Measurements from ENCODE around the gene PCDHGA1.
A peak's percentile ranks its signal among the peaks of the same experiment; 100 is the strongest.
"Not testable (repeated sequence)": the region's sequence is repeated elsewhere in the genome, so short reads cannot be mapped to it uniquely, and the experiment has no call there.

PCDHGA1 gene

GRCh38 chr5:141371572-141372475 is 41.5 kb downstream of the PCDHGA1 start:
- no peaks in the 10 kb centered on the region for H3K9me3 ChIP-seq (ENCODE audit: control insufficient read depth, insufficient read depth, low read length)

DNA sequence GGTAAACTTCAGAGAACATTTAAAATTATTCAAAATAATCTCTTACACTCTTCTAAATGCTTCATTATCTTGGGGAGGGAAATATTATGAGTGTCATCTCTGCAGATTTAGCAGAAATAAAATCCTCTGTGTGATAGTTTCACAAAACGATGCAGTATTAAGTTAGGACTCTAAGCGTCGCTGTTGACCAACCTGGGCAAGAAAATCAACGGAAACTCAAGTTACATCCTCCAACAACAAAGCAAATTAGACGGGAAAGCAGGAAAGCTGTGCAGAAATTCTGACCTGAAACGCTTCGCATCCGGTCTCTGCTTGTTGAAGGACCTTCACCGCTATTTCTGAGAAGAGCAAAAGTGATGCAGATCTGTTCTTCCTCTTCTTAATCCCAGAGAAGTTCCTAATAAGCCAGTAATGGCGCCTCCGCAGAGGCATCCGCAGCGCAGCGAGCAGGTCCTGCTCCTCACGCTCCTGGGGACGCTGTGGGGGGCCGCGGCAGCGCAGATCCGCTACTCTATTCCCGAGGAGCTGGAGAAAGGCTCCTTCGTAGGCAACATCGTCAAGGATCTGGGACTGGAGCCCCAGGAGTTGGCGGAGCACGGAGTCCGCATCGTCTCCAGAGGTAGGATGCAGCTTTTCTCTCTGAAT is 43.5 kb downstream of the PCDHGA1 start, which contains the start of gene PCDHGA6:
TSS of gene PCDHGA6 (plus strand) at position 219 of the 645 bp plus-strand sequence. CDS start at position 412, 193 bp downstream.
- Histone ChIP-seq H3K36me3 (ENCODE audit: control insufficient read depth, insufficient read depth, low read length) (peaks cover 3% of the 10 kb centered on the region), H3K27me3 (ENCODE audit: control insufficient read depth, insufficient read depth, low read length) (no peaks in the 10 kb centered on the region), H3K9ac (ENCODE audit: low read depth, low read length) (no peak within 1 kb of the TSS), H3K4me1 (ENCODE audit: control insufficient read depth, insufficient read depth, low read length) (no peaks in the 10 kb centered on the region), H3K4me3 (ENCODE audit: low read depth, low read length) (no peak within 1 kb of the TSS), H3K9me3 (ENCODE audit: control insufficient read depth, insufficient read depth, low read length) (no peaks in the 10 kb centered on the region)

More at GRCh38 chr5:141371572-141372475, 41.5 kb downstream of the PCDHGA1 start:
- Histone ChIP-seq H3K4me1 (ENCODE audit: control insufficient read depth, insufficient read depth, low read length) (no peaks in the 10 kb centered on the region), H3K27me3 (ENCODE audit: control insufficient read depth, insufficient read depth, low read length) (no peaks in the 10 kb centered on the region), H3K36me3 (ENCODE audit: control insufficient read depth, insufficient read depth, low read length) (peaks cover 3% of the 10 kb centered on the region), H3K4me3 (ENCODE audit: low read depth, low read length) (no peak overlapping the region), H3K9ac (ENCODE audit: low read depth, low read length) (no peak overlapping the region)

- no peak overlapping the region for H3K9ac ChIP-seq (ENCODE audit: low read depth, low read length)
- H3K36me3 ChIP-seq (ENCODE audit: control insufficient read depth, insufficient read depth, low read length), result peaks cover 3% of the 10 kb centered on the region
- no peaks in the 10 kb centered on the region for H3K27me3 ChIP-seq (ENCODE audit: control insufficient read depth, insufficient read depth, low read length)
- no peaks in the 10 kb centered on the region for H3K4me1 ChIP-seq (ENCODE audit: control insufficient read depth, insufficient read depth, low read length)
- H3K9me3 ChIP-seq (ENCODE audit: control insufficient read depth, insufficient read depth, low read length), result no peaks in the 10 kb centered on the region
- no peak overlapping the region for H3K4me3 ChIP-seq (ENCODE audit: low read depth, low read length)
These were observed 44.3 kb downstream of the PCDHGA1 start for GRCh38 chr5:141374627-141375026.

DNA sequence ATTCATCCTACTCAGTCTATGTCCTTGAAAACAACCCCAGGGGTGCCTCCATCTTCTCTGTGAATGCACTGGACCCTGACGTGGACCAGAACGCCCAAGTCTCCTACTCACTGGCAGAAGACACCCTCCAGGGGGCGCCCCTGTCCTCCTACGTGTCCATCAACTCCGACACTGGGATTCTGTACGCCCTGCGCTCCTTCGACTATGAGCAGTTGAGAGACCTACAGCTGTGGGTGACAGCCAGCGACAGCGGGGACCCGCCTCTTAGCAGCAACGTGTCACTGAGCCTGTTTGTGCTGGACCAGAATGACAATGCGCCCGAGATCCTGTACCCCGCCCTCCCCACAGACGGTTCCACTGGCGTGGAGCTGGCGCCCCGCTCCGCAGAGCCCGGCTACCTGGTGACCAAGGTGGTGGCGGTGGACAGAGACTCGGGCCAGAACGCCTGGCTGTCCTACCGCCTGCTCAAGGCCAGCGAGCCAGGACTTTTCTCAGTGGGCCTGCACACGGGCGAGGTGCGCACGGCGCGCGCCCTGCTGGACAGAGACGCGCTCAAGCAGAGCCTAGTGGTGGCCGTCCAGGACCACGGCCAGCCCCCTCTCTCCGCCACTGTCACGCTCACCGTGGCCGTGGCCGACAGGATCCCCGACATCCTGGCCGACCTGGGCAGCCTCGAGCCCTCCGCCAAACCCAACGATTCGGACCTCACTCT is 45.3 kb downstream of the PCDHGA1 start:
- H3K9ac ChIP-seq (ENCODE audit: low read depth, low read length); H3K9me3 ChIP-seq (ENCODE audit: control insufficient read depth, insufficient read depth, low read length); H3K4me1 ChIP-seq (ENCODE audit: control insufficient read depth, insufficient read depth, low read length); H3K36me3 ChIP-seq (ENCODE audit: control insufficient read depth, insufficient read depth, low read length); H3K4me3 ChIP-seq (ENCODE audit: low read depth, low read length); H3K27me3 ChIP-seq (ENCODE audit: control insufficient read depth, insufficient read depth, low read length): not testable (repeated sequence)

DNA sequence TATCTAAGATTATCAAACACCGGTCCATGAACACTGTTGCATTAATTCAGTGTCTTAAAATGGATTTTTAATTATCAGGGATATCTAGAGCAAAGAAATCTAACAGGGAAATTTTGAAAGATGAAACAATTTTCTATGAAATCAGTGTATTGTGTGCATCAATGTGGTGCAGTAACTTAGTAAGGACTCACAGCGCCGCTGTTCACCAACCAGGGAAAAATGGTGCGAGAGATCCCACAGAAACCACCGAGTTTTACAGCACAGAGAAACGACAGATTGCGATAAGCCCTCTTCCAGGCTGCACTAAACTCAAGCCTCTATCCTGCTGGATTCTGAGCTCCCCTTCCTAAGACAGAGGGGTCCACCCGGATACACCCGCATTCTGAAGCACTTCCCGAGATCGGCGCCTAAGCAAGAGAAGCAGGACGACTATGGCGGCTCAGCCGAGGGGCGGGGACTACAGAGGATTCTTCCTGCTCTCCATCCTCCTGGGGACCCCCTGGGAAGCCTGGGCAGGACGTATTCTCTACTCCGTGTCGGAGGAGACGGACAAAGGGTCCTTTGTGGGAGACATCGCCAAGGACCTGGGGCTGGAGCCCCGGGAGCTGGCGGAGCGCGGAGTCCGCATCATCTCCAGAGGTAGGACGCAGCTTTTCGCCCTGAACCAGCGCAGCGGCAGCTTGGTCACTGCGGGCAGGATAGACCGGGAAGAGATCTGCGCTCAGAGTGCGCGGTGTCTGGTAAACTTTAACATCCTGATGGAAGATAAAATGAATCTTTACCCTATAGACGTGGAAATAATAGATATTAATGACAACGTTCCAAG is 52.4 kb downstream of the PCDHGA1 start, which contains the start of gene PCDHGA7:
TSS of gene PCDHGA7 (plus strand) at position 274 of the 826 bp plus-strand sequence. CDS start at position 432, 158 bp downstream.
- Histone ChIP-seq H3K27me3 (ENCODE audit: control insufficient read depth, insufficient read depth, low read length) (peaks cover 7% of the 10 kb centered on the region), H3K4me3 (ENCODE audit: low read depth, low read length) (peak within 1 kb of the TSS; percentile 75), H3K9me3 (ENCODE audit: control insufficient read depth, insufficient read depth, low read length) (no peaks in the 10 kb centered on the region), H3K4me1 (ENCODE audit: control insufficient read depth, insufficient read depth, low read length) (no peaks in the 10 kb centered on the region), H3K36me3 (ENCODE audit: control insufficient read depth, insufficient read depth, low read length) (peaks cover 2% of the 10 kb centered on the region), H3K9ac (ENCODE audit: low read depth, low read length) (peak within 1 kb of the TSS; percentile 65)

DNA sequence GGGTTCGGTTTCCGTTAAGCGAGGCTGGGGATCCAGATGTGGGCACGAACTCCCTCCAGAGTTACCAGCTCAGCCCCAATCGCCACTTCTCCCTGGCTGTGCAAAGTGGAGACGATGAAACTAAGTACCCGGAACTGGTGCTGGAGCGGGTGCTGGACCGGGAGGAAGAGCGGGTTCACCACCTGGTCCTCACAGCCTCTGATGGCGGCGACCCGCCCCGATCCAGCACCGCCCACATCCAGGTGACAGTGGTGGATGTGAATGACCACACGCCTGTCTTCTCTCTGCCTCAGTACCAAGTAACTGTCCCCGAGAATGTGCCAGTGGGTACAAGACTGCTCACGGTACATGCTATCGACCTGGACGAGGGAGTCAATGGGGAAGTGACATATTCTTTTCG is 53.0 kb downstream of the PCDHGA1 start:
- Histone ChIP-seq H3K4me1 (ENCODE audit: control insufficient read depth, insufficient read depth, low read length) (no peaks in the 10 kb centered on the region), H3K36me3 (ENCODE audit: control insufficient read depth, insufficient read depth, low read length) (peaks cover 2% of the 10 kb centered on the region), H3K4me3 (ENCODE audit: low read depth, low read length) (peak overlapping the region; percentile 75), H3K9me3 (ENCODE audit: control insufficient read depth, insufficient read depth, low read length) (peaks cover under 1% of the 10 kb centered on the region), H3K27me3 (ENCODE audit: control insufficient read depth, insufficient read depth, low read length) (peaks cover 10% of the 10 kb centered on the region), H3K9ac (ENCODE audit: low read depth, low read length) (no peak overlapping the region)

GRCh38 chr5:141384471-141385267 is 54.4 kb downstream of the PCDHGA1 start:
- Histone ChIP-seq H3K9me3 (ENCODE audit: control insufficient read depth, insufficient read depth, low read length) (peaks cover 10% of the 10 kb centered on the region), H3K4me3 (ENCODE audit: low read depth, low read length) (no peak overlapping the region), H3K36me3 (ENCODE audit: control insufficient read depth, insufficient read depth, low read length) (peaks cover 2% of the 10 kb centered on the region), H3K9ac (ENCODE audit: low read depth, low read length) (no peak overlapping the region), H3K4me1 (ENCODE audit: control insufficient read depth, insufficient read depth, low read length) (no peaks in the 10 kb centered on the region), H3K27me3 (ENCODE audit: control insufficient read depth, insufficient read depth, low read length) (peaks cover 16% of the 10 kb centered on the region)

GRCh38 chr5:141387557-141388311 is 57.4 kb downstream of the PCDHGA1 start, which contains the start of gene PCDHGB4:
PCDHGB4 (plus strand) TSS chr5:141387698; CDS start chr5:141387885, 187 bp downstream.
- Histone ChIP-seq H3K4me3 (ENCODE audit: low read depth, low read length) (peak within 1 kb of the TSS; percentile 65), H3K9me3 (ENCODE audit: control insufficient read depth, insufficient read depth, low read length) (peaks cover 11% of the 10 kb centered on the region), H3K27me3 (ENCODE audit: control insufficient read depth, insufficient read depth, low read length) (peaks cover 16% of the 10 kb centered on the region)
- H3K4me1 ChIP-seq (ENCODE audit: control insufficient read depth, insufficient read depth, low read length); H3K36me3 ChIP-seq (ENCODE audit: control insufficient read depth, insufficient read depth, low read length); H3K9ac ChIP-seq (ENCODE audit: low read depth, low read length): not testable (repeated sequence)

DNA sequence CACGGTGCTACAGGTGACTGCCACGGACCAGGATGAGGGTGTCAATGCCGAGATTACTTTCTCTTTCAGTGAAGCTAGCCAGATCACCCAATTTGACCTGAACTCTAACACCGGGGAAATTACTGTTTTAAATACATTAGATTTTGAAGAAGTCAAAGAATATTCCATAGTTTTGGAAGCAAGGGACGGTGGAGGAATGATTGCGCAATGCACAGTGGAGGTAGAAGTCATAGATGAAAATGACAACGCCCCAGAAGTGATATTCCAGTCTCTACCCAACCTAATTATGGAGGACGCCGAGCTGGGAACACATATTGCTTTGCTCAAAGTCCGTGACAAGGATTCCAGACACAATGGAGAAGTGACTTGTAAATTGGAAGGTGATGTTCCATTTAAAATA is 58.3 kb downstream of the PCDHGA1 start:
- peaks cover 13% of the 10 kb centered on the region for H3K27me3 ChIP-seq (ENCODE audit: control insufficient read depth, insufficient read depth, low read length)
- no peak overlapping the region for H3K9ac ChIP-seq (ENCODE audit: low read depth, low read length)
- H3K4me1 ChIP-seq (ENCODE audit: control insufficient read depth, insufficient read depth, low read length), result no peaks in the 10 kb centered on the region
- peaks cover 11% of the 10 kb centered on the region for H3K9me3 ChIP-seq (ENCODE audit: control insufficient read depth, insufficient read depth, low read length)
- peaks cover 4% of the 10 kb centered on the region for H3K36me3 ChIP-seq (ENCODE audit: control insufficient read depth, insufficient read depth, low read length)
- peak overlapping the region; percentile 28 for H3K4me3 ChIP-seq (ENCODE audit: low read depth, low read length)
